Stimulated activated naive CD8-positive, alpha-beta T cell treated with anti-CD3 and anti-CD28 coated beads, Interleukin-15, Interleukin-2, amounts not matched to agents 100 U/mL and 50 U/mL, for 24 hours (primary cell): ENCODE results near the gene PCDHGA7.
"Not testable (repeated sequence)": the region's sequence is repeated elsewhere in the genome, so short reads cannot be mapped to it uniquely, and the experiment has no call there.

Experiments
- ATAC-seq: fragments of 150-1000 bp; cut with Tn5 transposase; one replicate; pipeline ENCODE4 v1.10.0; 2021
- DNase-seq: peaks from one replicate; pipeline ENCODE4 v3.0.0; 2021

The PCDHGA7 gene

DNA sequence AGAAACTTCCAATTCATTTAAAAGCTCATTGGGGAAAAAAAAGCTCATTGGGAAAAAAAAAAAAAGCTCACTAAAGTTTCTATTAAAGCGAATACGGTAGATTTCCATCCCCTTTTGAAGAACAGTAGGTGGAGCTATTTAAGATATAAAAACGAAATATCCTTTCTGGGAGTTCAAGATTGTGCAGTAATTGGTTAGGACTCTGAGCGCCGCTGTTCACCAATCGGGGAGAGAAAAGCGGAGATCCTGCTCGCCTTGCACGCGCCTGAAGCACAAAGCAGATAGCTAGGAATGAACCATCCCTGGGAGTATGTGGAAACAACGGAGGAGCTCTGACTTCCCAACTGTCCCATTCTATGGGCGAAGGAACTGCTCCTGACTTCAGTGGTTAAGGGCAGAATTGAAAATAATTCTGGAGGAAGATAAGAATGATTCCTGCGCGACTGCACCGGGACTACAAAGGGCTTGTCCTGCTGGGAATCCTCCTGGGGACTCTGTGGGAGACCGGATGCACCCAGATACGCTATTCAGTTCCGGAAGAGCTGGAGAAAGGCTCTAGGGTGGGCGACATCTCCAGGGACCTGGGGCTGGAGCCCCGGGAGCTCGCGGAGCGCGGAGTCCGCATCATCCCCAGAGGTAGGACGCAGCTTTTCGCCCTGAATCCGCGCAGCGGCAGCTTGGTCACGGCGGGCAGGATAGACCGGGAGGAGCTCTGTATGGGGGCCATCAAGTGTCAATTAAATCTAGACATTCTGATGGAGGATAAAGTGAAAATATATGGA lies 48.0 kb downstream of the PCDHGA7 start, which contains the start of gene PCDHGA12:
TSS of gene PCDHGA12 (plus strand) at position 176 of the 782 bp plus-strand sequence. CDS start at position 429, 253 bp downstream.
- DNase-seq, result no peak
- ATAC-seq, result no peak

- no peak for ATAC-seq
- DNase-seq, result no peak
Measured at GRCh38 chr5:141431286-141431685, 48.7 kb downstream of the PCDHGA7 start.

DNA sequence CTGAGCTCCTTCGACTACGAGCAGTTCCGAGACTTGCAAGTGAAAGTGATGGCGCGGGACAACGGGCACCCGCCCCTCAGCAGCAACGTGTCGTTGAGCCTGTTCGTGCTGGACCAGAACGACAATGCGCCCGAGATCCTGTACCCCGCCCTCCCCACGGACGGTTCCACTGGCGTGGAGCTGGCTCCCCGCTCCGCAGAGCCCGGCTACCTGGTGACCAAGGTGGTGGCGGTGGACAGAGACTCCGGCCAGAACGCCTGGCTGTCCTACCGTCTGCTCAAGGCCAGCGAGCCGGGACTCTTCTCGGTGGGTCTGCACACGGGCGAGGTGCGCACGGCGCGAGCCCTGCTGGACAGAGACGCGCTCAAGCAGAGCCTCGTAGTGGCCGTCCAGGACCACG lies 49.8 kb downstream of the PCDHGA7 start:
- not testable (repeated sequence) for ATAC-seq, DNase-seq

DNA sequence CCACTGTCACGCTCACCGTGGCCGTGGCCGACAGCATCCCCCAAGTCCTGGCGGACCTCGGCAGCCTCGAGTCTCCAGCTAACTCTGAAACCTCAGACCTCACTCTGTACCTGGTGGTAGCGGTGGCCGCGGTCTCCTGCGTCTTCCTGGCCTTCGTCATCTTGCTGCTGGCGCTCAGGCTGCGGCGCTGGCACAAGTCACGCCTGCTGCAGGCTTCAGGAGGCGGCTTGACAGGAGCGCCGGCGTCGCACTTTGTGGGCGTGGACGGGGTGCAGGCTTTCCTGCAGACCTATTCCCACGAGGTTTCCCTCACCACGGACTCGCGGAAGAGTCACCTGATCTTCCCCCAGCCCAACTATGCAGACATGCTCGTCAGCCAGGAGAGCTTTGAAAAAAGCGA lies 50.2 kb downstream of the PCDHGA7 start:
- ATAC-seq, DNase-seq: not testable (repeated sequence)

DNA sequence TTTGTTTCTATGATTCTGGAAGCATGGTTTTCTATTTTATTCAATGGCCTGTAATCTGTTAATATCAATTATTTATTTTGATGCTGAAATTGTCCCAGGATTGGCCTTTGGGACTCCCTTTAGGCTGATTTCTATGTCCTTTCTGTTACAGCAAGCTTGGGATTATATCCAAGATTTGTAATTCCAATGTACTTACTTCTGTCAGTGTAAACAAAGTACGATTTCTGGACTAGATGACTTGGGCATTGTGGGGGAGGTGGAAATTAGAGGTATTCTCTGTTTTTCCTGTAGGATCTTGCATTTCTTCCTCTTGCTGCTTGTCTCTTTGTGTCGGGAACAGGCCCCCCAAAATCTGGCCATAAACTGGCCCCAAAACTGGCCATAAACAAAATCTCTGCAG lies 51.5 kb downstream of the PCDHGA7 start:
- ATAC-seq (no peak), DNase-seq (no peak)
